Daoy (cell line): ENCODE data around the gene CKAP2L. TPM values are rescaled to one million over a fixed set of nuclear protein-coding genes. Genes with fewer than 3 reads are reported as not detected.

ENCODE experiments used
- DNase-seq: peaks from one replicate; pipeline ENCODE4 v3.0.0-alpha.2; 2015; ENCODE audit warnings: low read depth
- total RNA-seq: library from RNA; depleted of rRNA; stranded (reverse); fragments of >200 nt; shearing (Covaris generic); gene quantifications from 2 replicates; pipeline ENCODE4 v1.2.3, GENCODE V29; 2014

CKAP2L gene
- total RNA-seq, 1 experiment from 2014 or later, result 31.7 TPM

DNA sequence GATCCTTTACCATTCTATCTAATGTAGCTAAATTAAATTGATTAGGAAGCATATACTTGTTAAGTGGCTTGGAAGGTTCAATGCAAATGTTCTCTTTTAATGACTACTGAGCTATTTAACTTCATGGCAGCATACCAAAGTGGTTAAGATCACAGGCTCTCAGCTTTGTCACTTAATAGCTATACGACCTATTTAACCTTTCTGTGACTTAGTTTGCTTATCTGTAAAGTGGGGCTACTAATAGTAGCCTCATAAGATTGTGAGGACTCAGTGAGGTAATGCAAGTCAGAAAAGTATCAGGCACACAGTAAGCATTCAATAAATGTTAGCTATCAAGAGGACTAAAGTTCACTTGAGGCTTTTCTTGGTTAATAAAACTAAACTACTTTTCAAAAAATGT is 4.3 kb downstream of the CKAP2L start:
- no peak for DNase-seq

DNA sequence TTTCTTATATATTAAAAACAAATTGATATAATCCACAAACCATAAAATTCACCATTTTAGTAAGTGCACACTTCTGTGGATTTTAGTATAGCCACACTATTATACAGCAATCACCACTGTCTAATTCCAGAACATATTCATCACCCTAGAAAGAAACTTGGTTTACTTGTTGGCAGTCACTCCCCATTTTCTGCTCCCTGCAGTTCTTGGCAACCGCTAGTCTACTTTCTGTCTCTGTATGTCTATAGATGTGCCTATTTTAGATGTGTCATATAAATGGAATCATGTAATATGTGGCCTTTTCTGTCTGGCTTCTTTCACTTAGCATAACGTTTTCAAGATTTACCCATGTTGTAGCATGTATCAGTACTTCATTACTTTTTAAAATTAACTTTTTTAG is 5.7 kb downstream of the CKAP2L start:
- DNase-seq, result no peak

DNA sequence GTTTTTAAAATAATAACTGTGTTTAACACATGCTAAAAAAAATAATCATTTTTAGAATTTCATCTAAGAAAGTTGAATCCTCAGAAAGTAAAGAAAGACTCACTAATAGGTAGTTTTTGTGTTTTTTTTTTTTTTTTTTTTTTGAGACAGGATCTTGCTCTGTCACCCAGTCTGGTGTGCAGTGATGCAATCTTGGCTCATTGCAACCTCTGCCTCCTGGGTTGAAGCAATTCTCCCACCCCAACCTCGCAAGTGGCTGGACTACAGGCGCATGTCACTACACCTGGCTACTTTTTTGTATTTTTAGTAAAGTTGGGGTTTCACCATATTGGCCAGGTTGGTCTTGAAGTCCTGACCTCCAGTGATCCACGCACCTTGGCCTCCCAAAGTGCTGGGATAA is 7.1 kb downstream of the CKAP2L start:
- no peak for DNase-seq

DNA sequence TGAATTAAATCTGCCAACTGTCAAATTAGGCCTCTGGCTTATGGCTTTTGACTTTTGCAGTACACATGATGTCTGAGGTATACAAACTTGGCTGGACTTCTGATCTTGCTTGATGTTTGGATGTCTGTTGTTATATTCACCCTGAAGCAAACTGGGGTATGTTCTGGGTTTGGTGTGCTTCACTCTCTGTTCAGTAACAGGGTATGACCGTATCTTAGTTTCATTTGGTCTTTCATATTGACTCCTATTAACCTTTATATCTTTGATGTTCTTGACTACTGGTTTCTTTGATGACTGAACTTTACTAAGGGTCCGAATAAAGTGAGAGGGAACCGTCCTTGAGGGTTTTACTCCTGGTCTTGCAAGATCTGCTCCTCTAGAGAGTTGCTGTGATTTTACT is 8.2 kb downstream of the CKAP2L start:
- no peak for DNase-seq

DNA sequence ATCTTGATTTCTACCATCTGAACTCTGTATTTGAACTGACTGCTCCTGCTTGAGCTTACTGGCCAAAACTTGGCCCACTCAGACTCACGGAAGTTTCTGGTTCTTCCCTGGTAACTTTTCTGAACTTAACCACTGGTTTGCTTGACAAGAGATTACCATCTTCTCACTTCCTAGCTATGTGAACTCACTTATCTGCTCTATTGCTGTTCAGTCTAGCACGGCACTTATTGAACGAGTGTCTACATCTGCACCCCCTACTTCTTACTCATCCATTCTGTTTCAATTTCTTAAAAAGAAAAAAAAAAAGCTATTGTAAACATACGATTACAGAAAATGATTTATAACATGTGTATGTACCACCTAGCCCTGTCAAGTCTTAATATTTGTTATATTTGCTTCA is 9.0 kb downstream of the CKAP2L start:
- DNase-seq, result no peak

DNA sequence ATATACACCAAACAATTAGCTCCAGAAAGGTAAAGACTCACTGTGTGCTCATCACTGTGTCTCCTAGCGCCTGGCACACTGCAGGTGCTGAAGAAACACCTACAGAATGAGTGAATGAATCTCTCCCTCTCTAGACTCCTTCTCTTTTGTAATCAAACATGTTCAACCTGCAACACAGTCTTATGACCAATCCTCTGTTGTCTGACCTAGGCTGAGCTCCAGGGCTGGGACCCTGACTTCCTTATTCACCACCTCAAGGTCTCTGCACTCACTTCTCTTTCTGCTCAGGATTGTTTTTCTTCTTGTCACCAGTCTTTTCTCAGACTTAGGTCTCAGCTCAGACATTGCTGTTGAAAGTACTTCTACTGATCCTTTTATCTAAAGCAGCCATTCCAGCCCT is 9.8 kb downstream of the CKAP2L start:
- DNase-seq, result no peak

DNA sequence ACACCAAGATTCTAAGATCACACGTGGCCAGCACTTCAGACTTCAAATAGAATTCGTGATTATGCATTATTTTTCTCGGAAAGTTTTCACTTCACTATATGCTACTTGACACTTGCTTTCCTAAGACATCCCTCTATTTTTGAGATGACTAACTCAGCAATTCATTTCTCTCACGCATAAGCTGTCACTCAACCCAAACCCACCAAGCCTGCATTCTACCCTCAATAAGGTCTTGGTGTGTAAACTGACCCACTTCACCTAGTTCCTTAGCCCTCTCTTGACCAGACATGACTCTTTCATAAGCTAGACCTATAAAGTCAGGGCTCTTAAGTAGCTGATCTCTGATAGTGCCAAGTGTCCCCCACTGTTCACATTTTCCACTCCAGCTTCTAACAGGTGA is 11.7 kb downstream of the CKAP2L start:
- no peak for DNase-seq

DNA sequence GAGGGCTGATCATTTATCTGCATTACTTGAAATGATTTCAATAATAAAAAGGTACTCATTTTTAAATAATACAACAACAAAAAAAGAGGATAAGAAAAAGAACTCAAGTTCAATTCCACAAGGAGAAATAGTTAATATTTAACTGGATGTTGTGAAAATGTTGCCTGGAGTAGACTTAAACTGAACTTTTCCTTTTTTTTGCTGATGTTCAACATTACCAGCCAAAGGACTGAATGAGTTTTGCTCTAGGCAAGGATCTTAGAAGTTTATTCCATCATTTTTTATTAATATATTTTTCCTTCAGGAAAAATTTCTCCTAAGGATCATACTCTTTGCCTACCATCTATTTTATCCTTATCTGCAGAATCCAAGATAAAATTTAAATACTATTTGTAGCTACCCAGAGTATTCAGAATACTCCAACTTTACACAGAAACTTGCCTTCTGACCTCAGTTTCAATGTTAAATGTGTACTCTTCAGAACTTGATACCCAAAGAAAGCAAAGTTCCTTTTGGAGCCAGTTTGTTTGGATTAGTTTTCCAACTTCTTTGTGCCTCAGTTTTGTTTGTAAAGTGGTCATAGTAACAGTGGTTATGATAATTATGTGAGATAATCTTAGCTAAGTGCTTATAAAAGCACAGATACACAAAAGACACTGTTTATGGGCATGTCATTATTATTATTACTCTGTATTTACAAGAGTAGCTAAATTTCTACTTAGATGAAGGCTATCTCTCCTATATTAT is 12.8 kb downstream of the CKAP2L start:
- no peak for DNase-seq

DNA sequence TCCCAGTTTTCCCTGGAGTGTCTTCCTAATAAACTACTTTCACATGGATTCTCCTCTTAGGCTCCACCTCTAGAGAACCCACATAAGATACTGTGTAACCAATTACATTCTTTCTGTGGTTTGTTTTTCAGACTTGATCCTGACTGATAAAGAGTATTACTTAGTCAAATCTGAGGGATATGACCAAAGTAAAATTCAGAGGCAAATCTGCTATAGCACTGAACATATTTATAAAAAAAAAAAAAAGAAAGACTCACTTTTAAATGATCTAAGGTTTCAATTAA is 13.9 kb downstream of the CKAP2L start:
- DNase-seq, result no peak

DNA sequence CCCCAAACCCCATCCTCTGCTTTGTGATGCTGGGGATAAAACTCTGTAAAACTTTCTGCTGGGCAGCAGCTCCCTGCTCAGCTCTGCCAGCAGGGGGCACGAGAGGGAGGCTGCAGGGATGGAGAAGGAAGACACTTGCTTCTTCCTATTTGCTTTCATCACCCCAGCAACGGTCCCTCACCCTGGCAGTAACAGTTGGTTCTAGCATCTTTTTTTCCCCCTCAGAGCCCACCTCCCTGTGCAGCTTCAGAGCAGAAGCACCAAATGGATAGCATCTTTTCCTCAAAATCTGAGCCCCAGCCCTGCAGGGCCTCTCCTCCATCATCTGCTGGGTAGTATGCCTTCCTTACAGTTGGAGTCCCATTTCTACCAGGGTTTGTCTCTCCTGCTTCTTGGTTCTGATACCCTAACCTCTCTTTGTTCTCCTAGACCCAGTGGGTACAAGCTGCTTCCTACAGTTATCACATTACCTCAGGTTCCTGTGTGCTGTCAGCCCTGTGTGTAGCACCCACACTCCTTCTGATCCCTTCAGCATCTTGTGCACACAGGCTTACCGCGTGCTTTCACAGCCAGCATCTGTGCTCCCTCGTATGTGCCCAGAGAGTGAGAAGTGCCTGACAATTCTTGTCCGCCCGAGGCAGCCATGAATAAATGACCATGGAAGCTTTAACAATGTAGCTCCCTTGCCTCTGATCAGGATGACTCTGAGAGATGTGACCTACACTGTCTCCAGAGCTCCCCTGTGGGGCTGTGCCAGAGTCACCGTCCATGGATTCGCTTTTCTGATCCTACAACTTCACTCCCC is 14.5 kb downstream of the CKAP2L start:
- peak; percentile 81 for DNase-seq

DNA sequence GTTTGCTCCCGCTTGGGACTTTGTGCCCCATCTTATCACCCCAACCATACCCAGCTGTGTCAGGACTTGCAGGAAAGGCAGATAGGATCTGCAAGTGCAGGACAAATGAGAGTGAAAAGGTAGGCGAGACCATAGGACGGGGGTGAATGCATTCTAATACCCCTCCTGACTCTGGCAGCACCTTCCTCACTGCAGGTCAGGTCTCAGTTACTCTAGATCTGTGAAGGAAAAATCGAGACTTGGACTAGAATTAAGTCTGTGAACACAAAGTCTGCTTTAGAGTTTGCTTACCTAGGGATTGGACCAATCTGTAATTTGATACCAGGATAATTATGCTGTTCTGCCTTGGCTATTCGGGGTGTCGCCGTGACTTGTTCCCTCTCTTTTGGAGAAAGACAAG is 23.9 kb downstream of the CKAP2L start:
- no peak for DNase-seq

DNA sequence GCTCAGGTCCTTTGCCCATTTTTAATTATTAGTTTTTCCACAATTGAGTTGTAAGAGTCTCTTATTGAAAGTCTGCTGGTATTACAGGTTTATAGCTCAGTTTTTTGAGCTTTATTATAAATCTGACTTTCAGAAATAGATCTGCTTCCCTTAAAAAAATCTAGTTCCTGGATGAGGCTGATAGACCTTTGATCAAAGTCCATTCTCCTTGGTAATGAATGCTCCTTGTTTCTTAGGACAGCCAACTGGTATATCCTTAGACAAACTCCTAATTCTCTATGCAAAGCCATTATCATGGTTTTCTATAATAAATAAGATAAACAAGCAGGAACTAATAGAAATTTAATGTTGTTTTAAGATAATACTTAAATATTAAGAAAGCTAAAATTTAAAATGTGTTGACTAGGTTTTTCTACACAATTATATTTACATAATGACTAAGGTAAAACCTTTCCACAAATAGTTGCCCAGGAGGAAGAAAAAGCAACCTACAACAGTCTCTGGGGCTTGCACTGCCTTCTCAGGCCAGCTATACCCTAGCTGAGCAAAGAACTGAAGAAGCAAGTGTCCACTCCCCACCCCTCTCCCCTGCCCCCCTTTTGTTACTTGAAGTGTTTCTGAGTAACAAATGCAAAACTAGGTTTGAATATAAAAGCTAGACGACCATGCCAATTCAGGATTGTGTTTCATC is 26.7 kb downstream of the CKAP2L start:
- no peak for DNase-seq

DNA sequence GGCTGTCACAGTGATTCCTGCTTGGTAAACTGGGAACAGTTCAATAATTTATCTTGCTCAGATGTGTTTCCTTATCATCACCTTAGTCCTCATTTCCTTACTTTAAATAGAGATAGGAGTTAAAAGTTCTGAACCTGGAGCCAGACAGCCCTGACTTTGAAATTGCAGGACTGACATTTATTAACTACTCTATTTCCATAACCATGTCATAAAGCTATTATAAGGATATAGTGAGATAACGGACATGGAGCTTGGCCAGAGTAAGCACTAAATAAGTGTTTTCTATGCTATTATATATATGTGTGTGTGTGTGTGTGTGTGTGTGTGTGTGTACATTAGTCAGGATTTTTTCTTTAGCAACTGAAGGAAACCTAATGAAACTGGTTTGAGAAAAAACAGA is 30.5 kb downstream of the CKAP2L start:
- DNase-seq, result no peak

DNA sequence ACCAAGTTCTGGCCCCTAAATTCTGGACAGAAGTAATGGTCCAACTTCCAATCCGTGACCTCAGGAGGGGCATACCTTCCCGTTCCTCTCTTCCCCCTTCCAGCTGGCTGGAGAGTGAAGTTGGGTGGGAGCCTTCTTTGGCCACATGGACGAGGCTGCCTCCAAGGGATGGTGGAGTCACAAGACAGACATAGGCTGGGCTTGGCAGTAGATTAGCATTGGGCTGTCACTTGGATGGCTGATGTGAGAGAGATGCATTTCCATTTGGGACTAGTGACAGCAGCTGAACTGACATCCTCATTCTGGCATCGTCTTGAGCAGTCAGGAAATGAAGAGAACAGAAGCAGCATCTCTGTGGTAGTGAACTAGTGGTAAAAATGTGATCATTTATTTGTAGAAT is 31.0 kb downstream of the CKAP2L start:
- no peak for DNase-seq

DNA sequence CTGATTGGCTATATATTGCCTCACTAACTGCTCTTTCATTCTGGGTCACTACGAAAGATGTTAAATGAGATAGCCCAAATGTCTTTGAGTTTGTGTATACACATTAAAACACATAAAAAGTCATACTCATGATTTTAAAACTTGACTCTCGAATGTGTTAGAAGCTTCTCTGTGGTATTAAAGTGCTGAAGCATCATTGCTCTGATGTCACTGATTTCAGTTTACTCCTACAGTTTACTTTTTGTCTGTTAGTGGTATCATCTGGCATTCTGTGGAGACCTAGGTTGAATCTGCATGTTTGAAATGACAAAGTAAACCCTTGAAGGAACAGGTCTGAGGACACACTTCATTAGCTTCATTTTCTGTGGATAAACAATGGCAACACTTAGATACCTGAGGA is 32.9 kb downstream of the CKAP2L start:
- DNase-seq, result no peak

DNA sequence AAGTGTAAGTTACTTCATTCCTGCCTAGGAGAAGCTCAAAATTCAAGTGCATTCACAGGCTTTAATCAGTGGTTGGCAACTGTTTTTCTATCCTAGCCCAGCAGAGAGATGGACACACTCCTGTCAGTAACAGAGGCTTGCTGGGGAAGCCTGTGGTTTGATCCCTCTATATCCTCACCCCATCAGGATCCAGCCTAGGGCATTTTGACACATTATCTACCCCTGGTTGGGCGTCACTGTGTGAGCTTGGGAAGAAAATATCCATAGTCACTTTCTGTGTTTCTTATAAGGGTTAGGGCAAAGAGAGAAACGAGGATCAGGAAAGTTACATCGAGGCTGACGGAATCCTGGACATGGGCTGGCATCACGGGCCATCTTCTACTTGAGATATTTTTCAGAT is 33.6 kb downstream of the CKAP2L start:
- DNase-seq, result no peak

DNA sequence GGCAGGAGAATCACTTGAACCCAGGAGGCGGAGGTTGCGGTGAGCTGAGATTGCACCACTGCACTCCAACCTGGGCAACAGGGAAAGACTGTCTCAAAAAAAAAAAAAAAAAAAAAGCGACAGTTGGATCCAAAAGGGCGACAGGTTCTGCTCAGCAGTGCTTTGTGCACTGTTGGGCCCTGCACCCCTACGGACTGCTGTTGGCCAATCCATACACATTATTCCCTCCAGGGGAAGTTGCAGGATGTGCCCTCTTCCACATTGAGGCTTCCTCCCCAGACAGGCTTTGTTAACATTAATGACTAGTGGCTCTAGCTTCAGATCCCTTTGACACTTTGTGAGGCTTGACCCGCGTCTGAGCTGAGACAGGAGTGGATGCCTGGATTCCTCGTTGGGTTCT is 34.2 kb downstream of the CKAP2L start:
- no peak for DNase-seq

DNA sequence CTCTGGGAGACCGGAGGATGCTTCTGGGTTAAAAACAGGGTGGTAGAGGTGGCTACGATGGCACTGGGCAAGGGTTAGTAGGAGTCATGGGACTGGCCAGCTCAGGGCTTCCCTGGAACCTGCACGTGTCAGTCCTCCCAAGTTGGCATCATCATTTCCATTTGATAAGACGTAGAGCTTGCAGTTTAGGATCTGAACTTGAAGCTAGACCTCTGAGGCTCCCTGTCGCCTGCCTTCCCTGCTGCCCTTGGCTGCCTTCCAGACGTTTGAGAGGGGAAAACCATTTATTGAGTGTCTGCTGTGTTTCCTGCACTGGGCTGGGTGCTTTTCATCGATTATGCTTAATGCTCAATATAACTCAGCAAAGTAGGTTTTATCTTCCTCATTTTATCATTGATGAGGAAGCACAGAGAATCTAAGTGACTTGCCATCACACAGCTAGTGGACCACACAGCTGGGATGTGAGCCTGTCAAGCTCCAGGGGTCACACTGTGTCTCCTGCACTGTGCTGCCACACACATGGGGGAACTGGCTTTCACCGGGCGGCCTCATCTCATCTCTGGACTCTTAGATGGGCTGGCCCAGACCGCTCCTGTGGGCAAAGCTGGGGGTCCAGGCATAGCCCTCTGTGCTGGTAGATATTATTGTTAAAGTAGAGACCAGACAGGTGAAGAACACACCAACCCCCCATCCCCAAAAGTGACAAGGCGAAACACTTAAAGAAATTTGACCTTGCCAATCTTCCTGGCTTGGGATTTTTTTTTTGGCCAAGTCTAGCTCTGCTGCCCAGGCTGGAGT is 35.8 kb downstream of the CKAP2L start:
- DNase-seq, result peak; percentile 23

DNA sequence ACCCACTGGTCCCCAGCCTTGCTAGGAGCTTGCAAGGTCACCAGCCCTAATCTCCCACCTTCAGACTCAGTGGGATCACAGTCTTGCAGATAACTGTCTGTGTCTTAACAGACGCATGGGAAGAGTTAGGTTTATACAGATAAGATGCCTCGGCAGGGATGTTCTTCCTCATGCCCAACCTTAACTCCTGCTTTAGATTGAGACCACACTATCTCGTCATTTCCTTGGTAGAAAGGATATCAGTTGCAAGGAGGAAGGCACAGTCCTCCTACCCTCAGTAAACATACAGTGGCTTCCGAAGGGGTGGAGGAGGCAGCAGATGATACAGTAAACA is 36.4 kb downstream of the CKAP2L start:
- no peak for DNase-seq

DNA sequence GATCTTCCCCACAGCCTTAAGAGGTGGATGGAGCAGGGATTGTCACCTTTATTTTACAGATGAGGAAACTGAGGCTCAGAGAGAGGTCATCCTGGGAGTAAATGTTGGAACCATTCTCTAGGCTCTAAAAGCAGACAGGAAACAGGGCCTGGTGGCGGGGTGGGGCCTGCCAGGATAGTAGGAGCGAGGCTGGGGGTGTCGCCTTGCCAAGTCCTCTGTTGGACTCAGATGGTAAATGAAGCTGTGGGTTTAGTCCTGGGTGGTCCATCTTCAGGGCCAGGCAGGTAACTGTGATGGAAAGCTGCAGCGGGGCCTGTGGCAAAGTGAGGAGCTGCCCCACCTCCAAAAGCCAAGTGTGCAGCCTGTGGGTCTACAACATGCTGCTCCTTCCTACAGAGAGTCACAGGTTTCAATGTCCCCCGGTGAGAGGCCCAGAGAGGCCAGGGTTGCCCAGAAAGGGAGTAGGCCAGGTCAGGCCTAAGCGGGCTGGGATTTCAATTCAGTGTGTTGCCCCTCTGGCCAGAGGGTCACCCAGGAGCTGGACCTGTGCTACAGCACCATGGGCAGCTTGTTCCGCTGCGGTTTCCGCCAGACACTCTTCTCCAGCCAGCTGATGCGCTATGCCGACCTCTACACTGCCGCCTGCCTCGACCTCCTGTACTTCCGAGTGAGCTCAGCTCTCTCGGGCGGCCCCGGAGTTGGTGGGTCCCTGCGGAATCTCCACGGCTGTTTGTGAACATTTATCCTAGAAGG is 37.0 kb downstream of the CKAP2L start:
- DNase-seq, result no peak

DNA sequence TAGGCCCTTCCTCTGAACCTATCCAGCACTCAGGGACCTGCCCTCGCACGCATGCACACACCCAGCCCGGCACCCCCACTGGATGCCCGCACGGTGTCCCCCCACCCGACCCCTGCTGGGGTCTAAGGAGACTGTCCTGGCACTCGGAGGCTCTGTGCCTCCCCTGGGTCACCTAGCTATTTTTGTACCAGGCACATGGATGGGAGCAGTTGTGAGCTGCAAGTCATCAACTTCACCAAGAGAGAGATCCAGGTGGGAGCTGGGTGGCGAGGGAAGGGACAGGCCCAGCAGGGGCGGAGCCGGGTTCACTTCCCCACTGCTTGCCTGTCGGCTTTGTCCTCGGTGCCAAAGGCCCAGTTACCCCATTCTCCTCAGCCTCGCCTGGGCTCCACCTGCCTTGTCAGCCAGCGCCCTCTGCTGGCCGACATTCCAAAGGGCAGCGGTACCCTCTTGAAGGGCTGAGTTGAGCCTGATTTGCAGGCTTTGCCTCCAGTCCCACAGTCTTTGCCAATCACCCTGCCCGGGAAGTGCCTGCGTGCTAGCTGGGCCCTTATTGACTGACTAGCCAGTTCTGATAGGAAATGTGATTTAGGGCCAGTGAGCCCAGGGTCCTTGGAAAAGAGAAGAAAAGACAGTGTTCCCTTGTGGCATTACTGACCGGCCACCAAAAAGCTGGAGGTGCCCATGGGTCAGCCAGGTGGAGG is 37.8 kb downstream of the CKAP2L start:
- DNase-seq, result peak; percentile 93
